IPS-NIHi7 (cell line): ENCODE measurements around the gene KIF26B.
"Not testable (repeated sequence)": the region's sequence is repeated elsewhere in the genome, so short reads cannot be mapped to it uniquely, and the experiment has no call there.

Experiments
- DNase-seq: peaks from one replicate; pipeline ENCODE4 v3.0.0; 2012; ENCODE audit warnings: mixed read lengths; ENCODE audit errors: extremely low spot score

KIF26B gene

DNA sequence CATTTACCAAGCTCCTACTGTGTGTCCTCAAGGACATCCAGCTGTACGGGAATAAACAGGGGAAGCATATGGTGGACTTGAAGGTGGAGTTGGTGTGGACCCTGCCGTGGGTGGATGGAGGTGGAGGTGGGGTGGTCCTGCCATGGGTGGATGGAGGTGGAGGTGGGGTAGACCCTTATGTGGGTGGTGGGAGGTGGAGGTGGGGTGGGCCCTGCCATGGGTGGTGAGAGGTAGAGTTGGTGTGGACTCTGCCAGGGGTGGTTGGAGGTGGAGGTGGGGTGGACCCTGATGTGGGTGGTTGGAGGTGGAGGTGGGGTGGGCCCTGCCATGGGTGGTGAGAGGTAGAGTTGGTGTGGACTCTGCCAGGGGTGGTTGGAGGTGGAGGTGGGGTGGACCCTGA lies 169.0 kb downstream of the KIF26B start:
- not testable (repeated sequence) for DNase-seq

DNA sequence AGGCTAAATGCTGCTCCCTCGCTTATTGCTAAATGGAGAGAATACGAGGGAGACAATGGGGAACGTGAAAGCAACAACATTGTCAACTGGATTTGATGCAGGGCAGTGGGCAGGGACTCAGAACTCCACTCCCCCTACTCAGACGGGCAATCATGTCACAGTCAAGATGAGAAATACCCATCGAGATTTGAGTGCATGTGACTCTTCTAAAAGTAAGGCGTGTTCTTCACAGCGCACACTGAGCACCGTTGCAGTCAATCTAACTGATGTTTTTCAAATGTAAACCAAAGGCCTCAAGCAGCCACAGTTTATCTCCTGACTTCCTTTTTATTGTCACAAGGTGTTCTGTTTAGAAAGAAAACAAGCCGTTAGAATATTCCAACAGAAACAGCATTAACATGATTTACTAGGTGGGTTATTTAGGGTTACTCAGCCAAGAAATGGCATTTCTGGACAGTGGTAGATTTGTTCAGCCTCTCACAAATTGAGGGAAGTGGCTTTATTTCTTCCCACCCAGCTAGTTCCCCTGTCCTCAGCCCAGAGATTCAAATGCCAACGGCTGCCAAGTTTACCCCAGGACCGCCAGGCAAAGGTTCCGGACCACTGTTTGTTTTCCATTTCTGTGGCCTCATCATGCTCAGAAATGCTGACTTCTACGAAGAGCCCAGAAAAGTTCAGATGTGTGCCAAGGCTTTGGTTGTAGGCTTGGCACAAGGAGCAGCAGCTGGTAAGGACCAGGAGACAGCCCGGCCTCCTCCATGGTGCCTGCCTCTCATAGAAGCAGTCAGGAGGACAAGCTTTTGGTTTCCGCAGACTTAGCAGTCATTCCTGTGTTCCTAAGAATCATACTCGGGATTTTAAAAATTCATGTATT lies 171.4 kb downstream of the KIF26B start:
- no peak for DNase-seq

DNA sequence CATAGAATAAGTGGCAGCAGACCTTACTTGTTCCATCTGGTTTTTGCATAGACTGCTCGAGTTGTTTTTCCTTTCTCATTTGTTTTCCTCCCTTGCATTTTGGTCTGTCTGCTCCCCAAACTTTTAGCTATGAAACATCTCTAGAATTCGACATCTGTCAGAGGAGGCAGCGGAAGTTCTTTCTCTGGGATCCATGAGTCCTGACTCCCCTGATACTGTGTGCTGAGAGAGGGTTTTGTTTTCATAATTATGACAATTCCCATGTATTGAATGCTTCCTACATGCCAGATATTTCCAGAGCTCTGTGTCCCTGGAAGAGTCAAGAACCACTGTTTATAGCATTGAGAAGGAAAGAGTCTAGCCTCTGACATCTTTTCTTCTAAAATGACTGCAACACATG lies 172.6 kb downstream of the KIF26B start:
- no peak for DNase-seq

DNA sequence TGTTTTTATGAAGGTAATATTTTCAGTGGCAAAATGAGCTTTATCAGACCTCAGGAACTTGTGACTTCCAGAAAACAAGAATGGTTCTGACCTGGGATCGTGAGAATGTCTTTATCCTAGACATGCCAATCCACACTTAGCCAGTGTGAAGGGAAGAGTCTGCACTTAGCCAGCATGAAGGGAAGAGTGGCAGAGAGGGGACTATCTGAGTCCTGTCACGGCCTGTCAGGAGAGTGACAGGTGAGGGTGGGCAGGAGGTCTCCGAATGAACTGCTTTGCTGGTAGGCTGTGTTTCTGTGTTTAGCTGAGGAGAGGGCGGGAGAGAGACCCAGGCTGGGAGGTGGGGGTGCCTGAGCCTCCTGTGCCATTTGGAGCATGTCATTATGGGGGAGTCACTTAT lies 173.1 kb downstream of the KIF26B start:
- no peak for DNase-seq

DNA sequence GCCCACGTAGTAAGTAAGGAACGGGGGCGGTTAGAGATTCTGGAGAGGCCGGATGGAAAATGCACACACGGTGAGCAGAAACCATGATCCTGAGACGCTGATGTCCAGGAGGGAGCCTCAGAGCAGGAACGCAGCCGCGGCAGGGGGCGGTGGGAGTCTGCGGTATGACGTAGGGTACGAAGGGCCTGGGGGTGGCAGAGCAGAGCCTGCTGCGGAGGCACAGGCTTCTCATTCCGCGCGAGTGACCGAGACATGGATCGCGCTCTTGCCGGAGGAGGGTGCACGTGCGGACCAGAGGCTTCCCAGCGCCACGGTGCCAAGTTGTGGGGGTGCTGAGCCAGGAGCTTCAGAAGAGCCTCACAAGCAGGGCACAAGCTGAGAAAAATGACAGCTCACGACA lies 176.2 kb downstream of the KIF26B start:
- no peak for DNase-seq

DNA sequence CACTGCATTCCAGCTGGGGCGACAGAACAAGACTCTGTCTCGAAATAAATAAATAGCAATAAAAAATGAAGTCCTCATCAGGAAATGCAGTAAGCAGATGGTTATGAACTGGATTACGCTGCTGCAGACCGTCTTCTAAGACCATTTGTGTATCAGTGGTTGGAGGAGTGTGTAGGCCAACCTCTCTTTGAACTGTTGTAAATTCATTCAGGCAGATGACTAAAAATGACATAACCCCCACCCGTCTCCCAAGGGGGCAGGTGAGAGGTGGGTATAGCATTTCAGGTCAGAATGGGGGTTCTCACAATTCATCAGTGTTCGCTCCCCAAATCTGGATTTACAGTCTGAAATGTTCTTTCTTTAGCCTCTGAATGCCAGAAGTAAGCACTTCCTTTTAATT lies 177.3 kb downstream of the KIF26B start:
- DNase-seq: no peak

DNA sequence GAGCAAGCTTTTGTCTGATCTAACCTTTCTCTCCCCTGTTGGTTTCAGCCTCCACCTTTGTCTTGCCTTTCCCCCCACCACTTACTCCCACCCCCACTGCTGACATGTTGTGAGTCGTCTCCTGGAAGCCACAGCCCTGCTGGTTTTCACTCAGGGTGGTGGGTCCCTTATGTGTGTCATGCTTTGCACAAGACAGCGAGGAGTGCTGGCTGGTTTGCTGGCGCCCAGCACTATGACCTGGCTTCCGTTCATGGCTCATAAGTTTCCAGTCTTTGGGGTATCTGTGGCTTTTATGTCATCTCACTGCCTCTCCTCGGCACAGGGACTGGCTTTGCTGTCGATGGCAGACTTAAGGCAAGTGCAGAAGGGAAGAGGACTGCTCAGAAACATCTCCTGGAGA lies 177.7 kb downstream of the KIF26B start:
- no peak for DNase-seq

DNA sequence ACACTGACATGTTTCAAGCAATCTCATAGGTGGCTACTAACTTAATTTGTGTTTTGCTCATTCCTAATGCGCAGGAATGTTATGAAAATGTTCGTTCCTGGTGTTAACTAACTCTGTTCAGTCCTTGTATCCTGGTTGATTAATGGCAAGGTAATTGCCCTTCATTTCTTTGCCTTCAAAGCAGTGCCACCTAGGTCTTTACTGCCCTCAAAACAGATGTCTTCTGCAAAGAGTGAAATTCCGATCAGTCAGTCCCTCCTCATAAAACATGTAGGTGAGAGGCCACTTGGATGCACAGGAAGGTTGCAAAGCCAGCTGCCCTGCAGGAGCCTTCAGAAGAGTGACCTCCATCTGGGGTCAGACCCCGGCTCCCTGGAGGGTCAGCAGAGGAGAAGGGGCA lies 179.4 kb downstream of the KIF26B start:
- no peak for DNase-seq

DNA sequence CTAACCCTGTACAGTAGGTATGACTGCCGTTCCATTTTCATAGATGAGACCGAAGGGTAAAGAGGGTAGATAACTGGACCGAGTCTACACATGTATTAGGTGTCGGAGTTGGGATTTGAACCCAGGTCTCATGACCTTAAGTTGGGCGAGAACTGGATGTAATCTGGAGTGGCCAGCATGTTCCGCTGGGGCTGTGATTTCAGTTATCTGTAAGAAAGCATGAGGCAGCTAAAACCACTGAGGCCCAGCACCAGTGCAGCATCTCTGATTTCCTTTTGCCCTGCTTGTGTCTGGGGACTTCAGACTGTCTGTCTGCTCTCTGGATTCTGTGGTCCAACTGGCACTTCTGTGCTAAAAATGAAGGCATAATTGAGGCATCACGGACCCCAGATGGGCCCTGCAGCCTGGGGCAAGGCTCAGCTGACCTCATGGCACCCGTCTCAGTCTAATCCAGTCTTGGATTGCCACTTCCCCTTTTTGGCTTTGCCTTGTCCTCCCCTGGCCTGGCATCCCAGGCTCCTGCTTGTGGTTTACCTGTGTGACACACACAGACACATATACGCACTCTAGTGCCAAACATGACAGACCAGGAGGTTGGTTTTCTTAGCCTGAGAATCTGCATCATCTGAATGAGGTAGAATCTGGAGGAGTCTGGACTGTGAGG lies 180.2 kb downstream of the KIF26B start:
- DNase-seq: no peak

DNA sequence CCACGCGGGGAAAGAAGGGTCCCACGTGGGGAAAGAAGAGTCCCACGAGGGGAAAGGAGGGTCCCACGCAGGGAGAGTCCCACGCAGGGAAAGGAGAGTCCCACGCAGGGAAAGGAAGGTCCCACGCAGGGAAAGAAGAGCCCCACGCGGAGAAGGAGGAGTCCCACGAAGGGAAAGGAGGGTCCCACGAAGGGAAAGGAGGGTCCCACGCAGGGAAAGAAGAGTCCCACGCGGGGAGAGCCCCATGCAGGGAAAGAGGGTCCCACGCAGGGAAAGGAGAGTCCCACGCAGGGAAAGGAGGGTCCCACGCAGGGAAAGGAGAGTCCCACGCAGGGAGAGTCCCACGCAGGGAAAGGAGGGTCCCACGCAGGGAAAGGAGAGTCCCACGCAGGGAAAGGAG lies 180.9 kb downstream of the KIF26B start:
- DNase-seq: not testable (repeated sequence)

DNA sequence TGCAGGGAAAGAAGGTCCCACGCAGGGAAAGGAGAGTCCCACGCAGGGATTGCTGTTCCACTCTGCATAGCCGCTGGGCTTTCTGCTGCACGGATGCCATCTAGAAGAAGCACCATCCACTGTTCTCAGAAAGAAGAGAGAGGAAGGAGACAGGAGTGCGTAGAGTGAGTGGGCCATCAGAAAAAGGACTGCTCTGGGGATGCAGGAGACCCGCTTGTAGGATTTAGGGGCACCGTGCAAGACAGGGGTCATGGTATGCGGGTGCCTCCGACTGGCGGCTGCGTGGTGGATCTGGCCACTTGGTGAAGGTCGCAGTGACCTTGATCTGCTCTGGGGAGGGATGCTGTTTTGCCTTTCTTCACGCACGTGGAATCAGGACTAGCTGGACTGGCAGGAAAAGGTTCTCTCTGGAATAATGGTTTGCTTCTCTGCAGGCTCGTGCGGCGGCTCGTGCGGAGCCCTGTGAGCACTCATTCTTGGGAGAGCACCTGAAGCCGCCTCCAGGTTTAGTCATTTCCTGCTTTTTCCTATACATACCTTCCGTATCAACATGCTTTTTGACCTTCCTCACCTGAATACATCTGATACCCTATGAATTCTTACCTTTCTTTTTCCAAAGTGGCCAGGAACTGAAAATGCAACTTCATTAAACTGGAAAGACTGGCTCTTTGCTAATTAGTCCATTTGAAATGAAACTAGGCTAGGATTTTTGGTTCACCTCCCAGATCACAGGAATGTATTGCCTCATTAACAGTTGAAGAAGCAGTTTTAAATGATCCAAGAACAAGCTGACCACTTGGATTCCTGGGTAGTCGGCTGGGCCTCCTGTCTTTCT lies 181.6 kb downstream of the KIF26B start:
- DNase-seq: peak; percentile 43

GRCh38 chr1:245336984-245337355 lies 182.2 kb downstream of the KIF26B start:
- DNase-seq: not testable (repeated sequence)

DNA sequence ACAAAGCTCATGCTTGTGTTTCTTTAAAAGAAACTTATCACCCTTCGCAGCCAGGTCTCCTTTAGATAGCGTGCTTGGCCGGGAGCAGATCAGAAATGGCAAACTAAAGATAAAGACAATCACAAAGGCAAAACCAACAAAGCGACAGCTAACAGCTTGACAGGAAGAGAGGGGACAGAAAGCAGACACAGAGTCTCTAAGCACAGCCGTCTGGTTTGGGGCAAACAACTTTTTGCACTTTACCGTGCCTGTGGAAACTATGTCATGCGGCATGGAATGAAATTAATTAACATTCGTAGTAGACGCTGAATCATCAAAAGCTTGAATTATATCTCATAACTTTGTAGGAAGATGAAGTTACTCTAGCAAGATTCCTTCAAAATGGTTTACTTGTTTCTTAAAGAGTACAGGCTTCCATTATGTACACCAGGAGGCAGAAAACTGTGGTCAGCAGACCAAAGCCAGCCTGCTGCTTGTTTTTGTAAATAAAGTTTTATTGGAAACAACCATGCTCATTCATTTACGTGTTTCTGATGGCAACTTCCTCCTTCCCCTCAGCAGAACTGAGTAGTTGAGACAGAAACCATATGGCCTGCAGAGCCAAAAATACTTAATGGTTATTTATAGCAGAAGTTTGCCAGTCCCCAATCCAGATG lies 183.2 kb downstream of the KIF26B start:
- no peak for DNase-seq

GRCh38 chr1:245338485-245338877 lies 183.7 kb downstream of the KIF26B start:
- no peak for DNase-seq

DNA sequence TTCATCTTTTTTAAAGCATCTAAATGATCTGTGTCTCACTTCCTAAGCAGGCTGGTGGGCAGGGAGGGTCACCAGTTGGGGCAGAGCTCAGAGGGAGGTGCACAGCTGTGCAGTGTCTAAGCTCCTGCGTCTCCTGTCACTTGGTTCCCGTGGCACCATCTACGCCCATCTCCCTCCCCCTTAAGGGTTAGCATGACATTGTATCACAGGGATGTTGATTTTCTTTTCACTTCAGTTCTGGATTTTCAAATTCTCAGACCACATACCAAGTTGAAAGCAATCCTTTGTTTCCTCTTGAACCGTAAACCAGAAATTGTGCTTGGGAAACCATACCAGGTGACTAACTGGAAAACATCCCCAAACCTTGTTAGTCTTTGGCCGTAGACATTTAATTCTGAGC lies 187.0 kb downstream of the KIF26B start:
- no peak for DNase-seq

- peak; percentile 83 for DNase-seq
These were observed 190.6 kb downstream of the KIF26B start for GRCh38 chr1:245345191-245345884.

GRCh38 chr1:245348626-245349025 lies 193.8 kb downstream of the KIF26B start:
- DNase-seq: no peak

DNA sequence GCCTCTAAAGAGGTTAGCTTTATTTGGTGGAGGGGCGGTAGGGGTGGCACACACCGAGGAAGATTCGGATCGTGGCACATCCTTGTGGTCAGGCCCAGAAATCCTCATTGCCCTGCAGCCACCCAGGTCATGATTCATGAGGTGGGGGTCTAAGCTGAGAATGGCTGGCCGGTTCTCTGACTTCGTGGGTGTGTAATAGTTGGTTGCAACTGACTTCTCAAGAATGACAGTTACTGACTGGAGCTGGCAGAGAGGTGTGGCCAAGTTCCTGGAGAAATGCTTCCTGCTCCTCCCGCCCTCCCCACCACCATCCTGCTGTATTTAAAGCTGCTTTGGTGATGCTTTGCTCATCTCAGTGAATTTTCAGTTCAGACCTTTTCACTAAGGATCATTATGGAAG lies 198.6 kb downstream of the KIF26B start:
- DNase-seq: no peak

DNA sequence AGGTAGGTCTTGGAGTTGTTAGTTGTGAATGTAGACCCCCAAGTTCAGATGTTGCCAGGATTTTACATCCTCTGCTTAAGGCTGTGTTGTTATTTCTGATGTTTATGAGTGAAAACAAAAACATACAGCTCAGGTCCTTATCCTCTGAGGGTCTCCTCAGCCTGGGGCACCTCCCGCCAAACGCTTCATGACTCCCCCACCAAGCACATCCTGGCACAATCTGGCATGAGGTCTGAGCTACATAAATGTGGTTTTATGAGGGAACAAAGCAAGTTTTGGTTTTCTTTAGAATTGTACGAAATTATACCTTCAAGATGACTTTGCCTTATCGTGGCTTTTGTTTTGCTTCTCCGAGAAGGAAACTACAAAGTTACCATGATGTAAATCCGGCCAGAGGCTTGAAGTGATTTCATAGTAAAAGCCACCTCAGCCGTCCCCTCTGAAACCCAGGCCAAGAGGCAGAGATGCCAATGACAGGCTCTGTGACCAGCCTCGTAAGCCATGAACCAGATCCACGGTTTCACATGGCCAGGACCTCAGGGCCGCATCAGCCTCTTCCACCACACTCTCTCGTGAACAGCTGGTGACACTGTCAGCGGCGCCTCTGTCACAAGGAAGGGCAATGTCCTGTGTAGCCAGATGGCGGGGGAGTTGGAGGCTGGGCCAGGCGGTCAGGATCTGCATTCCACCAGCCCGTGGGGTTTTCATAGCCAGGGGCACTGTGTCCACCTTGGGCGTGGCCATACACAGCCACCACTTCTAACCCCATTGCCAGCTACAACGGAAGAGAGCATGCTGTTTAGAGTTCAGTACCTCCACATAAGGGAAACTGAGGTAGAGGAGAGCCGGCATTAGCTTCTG lies 199.4 kb downstream of the KIF26B start:
- DNase-seq: no peak
